ENCODE measurements around the gene PSTPIP2.

Gene PSTPIP2

DNA sequence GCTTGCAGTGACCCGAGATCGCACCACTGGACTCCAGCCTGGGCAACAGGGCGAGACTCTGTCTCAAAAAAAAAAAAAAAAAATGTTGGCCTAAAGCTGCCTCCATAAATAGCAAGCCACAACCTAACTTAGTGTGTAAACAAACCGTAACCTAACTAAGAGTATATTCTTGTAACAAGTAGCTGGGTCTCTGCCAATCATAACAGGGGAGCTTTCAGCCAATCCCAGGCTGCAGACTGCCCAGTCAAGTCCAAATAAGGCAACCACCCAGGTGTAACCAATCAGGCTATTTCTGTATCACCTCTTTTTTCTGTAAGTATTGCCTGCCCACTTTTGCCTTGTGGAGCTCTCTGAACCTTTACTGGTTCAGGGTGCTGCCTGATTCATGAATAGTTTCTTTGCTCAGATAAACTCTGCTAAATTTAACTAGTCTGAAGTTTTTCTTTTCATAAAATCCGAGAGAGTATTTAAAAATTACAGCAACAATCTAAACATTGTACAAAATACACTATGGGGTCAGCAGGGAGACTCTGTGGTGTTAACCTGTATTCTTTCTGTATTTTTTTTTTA, 4.5 kb downstream of the PSTPIP2 start:
- Histone ChIP-seq H3K9ac (ENCODE audit: low read depth, low read length) (no peak overlapping the region), H3K4me3 (ENCODE audit: low read depth, low read length) (no peak overlapping the region), H3K36me3 (ENCODE audit: control insufficient read depth, insufficient read depth, low read length) (no peaks in the 10 kb centered on the region), H3K9me3 (ENCODE audit: control insufficient read depth, insufficient read depth, low read length) (no peaks in the 10 kb centered on the region), H3K4me1 (ENCODE audit: control insufficient read depth, insufficient read depth, low read length) (no peaks in the 10 kb centered on the region), H3K27me3 (ENCODE audit: control insufficient read depth, insufficient read depth, low read length) (peaks cover 22% of the 10 kb centered on the region)

DNA sequence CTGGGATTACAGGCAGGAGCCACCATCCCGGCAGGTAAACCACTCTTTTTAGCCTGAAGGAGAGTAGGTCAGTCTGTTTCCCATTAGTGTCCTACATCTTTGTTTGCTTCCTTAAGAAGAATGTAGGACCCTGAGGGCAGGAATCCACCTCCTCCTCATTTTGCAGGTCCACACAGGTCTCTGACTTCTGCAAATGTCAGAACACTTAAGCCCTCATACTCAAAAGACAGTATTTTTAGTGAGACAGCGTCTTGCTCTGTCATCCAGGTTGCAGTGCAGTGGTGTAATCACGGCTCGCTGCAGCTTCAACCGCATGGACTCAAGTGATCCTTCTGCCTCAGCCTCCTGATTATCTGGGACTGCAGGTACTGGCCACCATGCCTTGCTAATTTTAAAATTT, 9.3 kb downstream of the PSTPIP2 start:
- H3K36me3 ChIP-seq (ENCODE audit: control insufficient read depth, insufficient read depth, low read length): no peaks in the 10 kb centered on the region
- no peak overlapping the region for H3K4me3 ChIP-seq (ENCODE audit: low read depth, low read length)
- H3K9ac ChIP-seq (ENCODE audit: low read depth, low read length): no peak overlapping the region
- H3K9me3 ChIP-seq (ENCODE audit: control insufficient read depth, insufficient read depth, low read length): no peaks in the 10 kb centered on the region
- H3K27me3 ChIP-seq (ENCODE audit: control insufficient read depth, insufficient read depth, low read length): no peaks in the 10 kb centered on the region
- no peaks in the 10 kb centered on the region for H3K4me1 ChIP-seq (ENCODE audit: control insufficient read depth, insufficient read depth, low read length)

DNA sequence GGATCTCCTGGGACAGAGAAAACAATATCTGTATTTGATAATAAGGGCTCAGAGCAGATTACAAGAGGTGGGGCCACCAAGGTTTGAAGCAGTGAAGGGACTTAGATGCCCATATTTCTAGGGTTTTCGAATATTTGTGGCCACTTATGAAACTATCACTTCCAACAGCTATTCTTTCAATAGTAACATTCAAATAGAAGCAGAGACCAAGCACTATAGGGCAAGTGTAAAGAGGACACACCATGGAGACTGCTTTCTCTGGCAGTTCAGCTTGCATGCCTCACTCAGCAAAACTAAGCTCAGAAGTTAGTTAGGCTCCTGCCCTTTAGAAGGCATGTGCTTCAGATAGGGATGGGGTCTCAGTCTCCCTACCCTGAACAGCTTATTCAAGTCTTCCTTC, 10.3 kb downstream of the PSTPIP2 start:
- Histone ChIP-seq H3K27me3 (ENCODE audit: control insufficient read depth, insufficient read depth, low read length) (no peaks in the 10 kb centered on the region), H3K36me3 (ENCODE audit: control insufficient read depth, insufficient read depth, low read length) (no peaks in the 10 kb centered on the region), H3K9me3 (ENCODE audit: control insufficient read depth, insufficient read depth, low read length) (no peaks in the 10 kb centered on the region), H3K9ac (ENCODE audit: low read depth, low read length) (no peak overlapping the region), H3K4me3 (ENCODE audit: low read depth, low read length) (no peak overlapping the region), H3K4me1 (ENCODE audit: control insufficient read depth, insufficient read depth, low read length) (no peaks in the 10 kb centered on the region)

DNA sequence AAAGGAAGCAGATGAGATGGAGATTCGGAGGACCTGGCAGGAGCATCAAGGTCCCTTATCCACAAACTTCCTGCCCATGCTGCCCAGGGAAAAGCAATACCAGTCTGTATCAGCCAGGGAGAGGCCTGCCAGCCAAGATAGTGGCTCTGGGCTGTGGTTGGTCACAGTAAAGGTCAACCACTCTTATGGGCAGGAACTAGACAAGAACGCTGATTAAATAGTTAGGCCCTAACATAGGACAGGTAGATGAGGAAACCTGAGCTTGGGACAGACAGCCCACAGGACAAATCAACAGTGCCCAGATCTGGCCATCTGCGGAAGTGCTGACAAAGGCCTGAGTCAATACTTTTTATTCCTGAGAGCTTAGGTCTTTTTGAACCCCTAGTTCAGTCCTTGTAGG, 10.7 kb downstream of the PSTPIP2 start:
- H3K4me1 ChIP-seq (ENCODE audit: control insufficient read depth, insufficient read depth, low read length): no peaks in the 10 kb centered on the region
- H3K36me3 ChIP-seq (ENCODE audit: control insufficient read depth, insufficient read depth, low read length): no peaks in the 10 kb centered on the region
- no peak overlapping the region for H3K4me3 ChIP-seq (ENCODE audit: low read depth, low read length)
- H3K9ac ChIP-seq (ENCODE audit: low read depth, low read length): no peak overlapping the region
- H3K27me3 ChIP-seq (ENCODE audit: control insufficient read depth, insufficient read depth, low read length): no peaks in the 10 kb centered on the region
- H3K9me3 ChIP-seq (ENCODE audit: control insufficient read depth, insufficient read depth, low read length): no peaks in the 10 kb centered on the region

DNA sequence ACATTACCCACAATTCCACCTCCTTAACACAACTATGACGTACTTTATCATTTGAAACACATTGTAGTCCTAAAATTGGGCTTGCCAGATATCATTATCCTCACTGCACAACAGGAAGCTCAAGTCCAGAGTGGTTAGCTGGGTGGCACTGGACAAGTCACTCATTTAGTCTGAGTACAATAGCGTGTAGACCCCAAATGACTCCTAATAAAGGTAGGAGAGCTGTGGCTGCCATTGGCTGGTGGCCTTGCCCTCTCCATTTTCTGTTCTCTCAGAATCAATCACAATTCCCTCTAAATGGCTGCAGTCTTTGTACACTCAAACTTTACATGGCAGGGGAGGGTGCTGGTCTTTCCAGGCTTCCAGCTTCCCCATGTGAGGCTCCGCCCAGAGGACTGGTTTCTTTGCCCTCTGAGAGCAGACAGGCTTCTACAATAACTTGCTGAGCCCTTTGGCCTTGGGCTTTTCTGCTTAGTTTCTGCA, 11.7 kb downstream of the PSTPIP2 start:
- Histone ChIP-seq H3K27me3 (ENCODE audit: control insufficient read depth, insufficient read depth, low read length) (no peaks in the 10 kb centered on the region), H3K9ac (ENCODE audit: low read depth, low read length) (no peak overlapping the region), H3K4me3 (ENCODE audit: low read depth, low read length) (no peak overlapping the region), H3K4me1 (ENCODE audit: control insufficient read depth, insufficient read depth, low read length) (no peaks in the 10 kb centered on the region), H3K9me3 (ENCODE audit: control insufficient read depth, insufficient read depth, low read length) (no peaks in the 10 kb centered on the region), H3K36me3 (ENCODE audit: control insufficient read depth, insufficient read depth, low read length) (no peaks in the 10 kb centered on the region)

DNA sequence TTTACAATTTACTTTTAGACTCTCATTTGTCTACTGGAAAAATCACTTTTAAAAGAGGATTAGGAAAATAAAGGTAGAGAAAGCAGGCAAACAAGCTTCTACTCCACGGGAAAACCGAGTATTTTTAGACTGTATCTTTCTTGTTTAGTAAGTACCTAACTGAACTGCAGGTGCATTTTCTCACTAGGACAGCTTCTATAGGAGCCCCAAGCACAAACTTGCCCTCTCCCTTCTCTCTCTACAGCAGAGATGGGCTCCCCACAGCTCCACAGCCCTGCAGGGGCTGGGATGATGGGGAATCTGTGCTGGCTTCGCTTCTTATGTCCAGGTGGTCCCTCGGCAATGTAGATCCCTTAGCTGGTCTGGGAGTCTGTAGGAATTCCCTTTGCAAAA, 16.2 kb downstream of the PSTPIP2 start:
- H3K4me1 ChIP-seq (ENCODE audit: control insufficient read depth, insufficient read depth, low read length): no peaks in the 10 kb centered on the region
- H3K9ac ChIP-seq (ENCODE audit: low read depth, low read length): no peak overlapping the region
- H3K9me3 ChIP-seq (ENCODE audit: control insufficient read depth, insufficient read depth, low read length): no peaks in the 10 kb centered on the region
- no peaks in the 10 kb centered on the region for H3K27me3 ChIP-seq (ENCODE audit: control insufficient read depth, insufficient read depth, low read length)
- H3K36me3 ChIP-seq (ENCODE audit: control insufficient read depth, insufficient read depth, low read length): no peaks in the 10 kb centered on the region
- H3K4me3 ChIP-seq (ENCODE audit: low read depth, low read length): no peak overlapping the region

DNA sequence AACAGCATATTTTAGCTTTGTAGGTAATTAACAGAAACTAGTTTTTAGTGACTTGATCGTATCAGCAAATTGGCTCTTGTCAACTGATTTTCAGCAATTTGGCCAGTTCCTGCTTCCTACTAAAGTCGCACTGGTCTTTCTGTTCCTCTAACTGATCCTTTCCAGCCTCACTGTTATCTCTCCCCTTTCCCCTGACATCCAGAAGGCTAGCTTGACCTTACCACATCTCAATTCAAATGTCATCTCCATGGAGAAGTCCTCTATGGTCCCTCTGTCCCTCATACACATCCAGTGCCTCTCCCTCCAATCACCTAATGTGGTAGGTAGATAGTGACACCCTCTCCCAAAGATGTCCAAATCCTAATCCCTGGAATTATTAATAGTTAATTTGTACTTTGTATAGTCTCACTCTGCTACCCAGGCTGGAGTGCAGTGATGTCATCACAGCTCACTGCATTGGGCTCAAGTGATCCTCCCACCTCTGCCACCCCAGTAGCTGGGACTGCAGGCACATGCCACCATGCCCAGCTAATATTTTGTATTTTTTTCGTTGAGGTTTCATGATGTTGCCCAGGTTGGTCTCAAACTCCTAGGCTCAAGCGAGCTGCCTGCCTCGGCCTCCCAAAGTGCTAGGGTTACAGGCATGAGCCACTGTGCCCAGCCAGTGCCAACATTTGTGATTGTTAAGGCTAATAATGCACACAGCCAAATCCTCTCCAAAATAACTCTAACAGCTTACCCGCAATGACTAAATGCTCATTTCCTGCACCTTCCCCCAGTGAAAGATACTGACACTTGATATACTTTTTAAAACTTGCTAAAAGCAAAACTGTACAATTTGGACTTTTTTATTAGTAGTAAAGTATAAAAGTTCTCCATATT, 16.9 kb downstream of the PSTPIP2 start:
- Histone ChIP-seq H3K9ac (ENCODE audit: low read depth, low read length) (no peak overlapping the region), H3K4me3 (ENCODE audit: low read depth, low read length) (no peak overlapping the region), H3K27me3 (ENCODE audit: control insufficient read depth, insufficient read depth, low read length) (no peaks in the 10 kb centered on the region), H3K4me1 (ENCODE audit: control insufficient read depth, insufficient read depth, low read length) (no peaks in the 10 kb centered on the region), H3K36me3 (ENCODE audit: control insufficient read depth, insufficient read depth, low read length) (no peaks in the 10 kb centered on the region), H3K9me3 (ENCODE audit: control insufficient read depth, insufficient read depth, low read length) (no peaks in the 10 kb centered on the region)

DNA sequence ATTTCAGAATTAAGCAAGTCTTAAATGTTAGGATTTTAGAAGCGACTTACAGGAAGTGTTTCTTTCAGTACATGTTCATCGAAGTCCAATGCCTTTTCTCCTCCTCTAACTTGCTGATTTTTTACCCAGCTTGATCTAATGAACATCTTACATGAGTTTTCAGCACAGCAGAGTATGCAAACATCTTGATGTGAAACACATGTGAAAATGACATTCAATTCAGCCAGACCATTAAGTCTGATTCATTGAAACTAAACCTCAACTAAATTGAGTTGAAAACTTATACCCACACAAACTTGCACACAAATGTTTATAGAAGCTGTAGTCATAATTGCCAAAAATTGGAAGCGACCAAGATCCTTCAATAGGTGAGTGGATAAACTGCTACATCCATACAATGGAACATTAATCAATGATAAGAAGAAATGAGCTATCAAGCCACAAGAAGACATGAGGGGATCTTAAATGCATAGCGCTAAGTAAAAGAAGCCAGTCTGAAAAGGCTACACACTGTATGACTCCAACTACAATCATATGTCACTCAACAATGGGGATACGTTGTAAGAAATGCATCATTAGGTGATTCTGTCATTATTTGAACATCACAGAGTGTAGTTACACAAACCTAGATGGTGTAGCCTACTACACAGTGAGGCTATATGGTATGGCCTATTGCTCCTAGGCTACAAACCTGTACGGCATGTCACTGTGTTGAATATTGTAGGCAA, 18.5 kb downstream of the PSTPIP2 start:
- Histone ChIP-seq H3K36me3 (ENCODE audit: control insufficient read depth, insufficient read depth, low read length) (no peaks in the 10 kb centered on the region), H3K4me3 (ENCODE audit: low read depth, low read length) (no peak overlapping the region), H3K27me3 (ENCODE audit: control insufficient read depth, insufficient read depth, low read length) (no peaks in the 10 kb centered on the region), H3K9me3 (ENCODE audit: control insufficient read depth, insufficient read depth, low read length) (no peaks in the 10 kb centered on the region), H3K4me1 (ENCODE audit: control insufficient read depth, insufficient read depth, low read length) (no peaks in the 10 kb centered on the region), H3K9ac (ENCODE audit: low read depth, low read length) (no peak overlapping the region)

DNA sequence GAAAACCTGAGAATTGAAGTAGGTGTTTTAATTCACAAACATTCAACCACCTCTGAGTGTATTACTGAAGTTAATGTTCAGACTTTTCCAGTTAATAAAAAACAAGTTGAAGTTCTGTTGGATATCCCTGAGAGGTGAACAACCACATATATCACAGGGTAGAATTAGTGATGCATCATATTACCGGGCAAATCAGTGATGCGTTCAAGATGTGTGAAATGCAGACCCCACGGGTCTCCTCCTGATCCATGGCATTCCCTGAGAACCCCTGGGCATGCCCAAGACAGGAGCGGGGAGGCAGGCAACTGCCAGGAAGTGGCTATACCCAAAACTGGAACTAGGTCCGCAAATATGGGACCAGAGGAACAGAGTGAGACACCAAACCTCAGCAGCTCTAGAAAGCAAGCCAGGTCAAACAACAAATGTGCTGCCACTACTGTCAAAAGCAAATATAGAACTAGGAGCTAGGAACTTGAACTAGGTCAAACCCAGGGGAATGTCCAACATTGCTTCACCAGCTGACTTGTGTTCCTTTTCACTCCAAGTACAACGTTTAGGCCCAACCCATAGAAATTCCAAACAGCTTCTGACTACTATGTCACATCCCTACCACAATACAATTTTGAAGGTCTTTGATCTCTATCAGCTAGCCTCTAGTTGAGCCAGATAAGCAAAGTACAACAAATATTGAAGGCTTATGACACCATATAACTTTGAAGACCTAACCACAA, 20.2 kb downstream of the PSTPIP2 start:
- Histone ChIP-seq H3K4me3 (ENCODE audit: low read depth, low read length) (no peak overlapping the region), H3K36me3 (ENCODE audit: control insufficient read depth, insufficient read depth, low read length) (no peaks in the 10 kb centered on the region), H3K9ac (ENCODE audit: low read depth, low read length) (no peak overlapping the region), H3K4me1 (ENCODE audit: control insufficient read depth, insufficient read depth, low read length) (no peaks in the 10 kb centered on the region), H3K27me3 (ENCODE audit: control insufficient read depth, insufficient read depth, low read length) (no peaks in the 10 kb centered on the region), H3K9me3 (ENCODE audit: control insufficient read depth, insufficient read depth, low read length) (no peaks in the 10 kb centered on the region)

DNA sequence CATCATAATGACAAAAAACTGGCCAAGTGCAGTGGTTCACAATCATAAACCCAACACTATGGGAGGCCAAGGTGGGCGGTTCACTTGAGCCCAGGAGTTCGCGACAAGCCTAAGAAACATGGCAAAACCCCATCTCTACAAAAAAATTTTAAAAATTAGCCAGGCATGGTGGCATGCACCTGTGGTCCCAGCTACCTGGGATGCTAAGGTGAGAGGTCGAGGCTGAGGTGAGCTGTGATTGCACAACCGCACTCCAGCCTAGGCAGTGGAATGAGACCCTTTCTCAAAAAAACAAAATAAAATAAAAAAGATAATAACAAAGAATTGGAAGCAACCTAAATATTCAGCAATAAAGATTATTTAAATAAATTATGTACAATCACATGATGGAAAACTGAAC, 21.8 kb downstream of the PSTPIP2 start:
- H3K27me3 ChIP-seq (ENCODE audit: control insufficient read depth, insufficient read depth, low read length): no peaks in the 10 kb centered on the region
- no peak overlapping the region for H3K9ac ChIP-seq (ENCODE audit: low read depth, low read length)
- H3K36me3 ChIP-seq (ENCODE audit: control insufficient read depth, insufficient read depth, low read length): no peaks in the 10 kb centered on the region
- H3K4me3 ChIP-seq (ENCODE audit: low read depth, low read length): no peak overlapping the region
- H3K4me1 ChIP-seq (ENCODE audit: control insufficient read depth, insufficient read depth, low read length): no peaks in the 10 kb centered on the region
- H3K9me3 ChIP-seq (ENCODE audit: control insufficient read depth, insufficient read depth, low read length): no peaks in the 10 kb centered on the region

DNA sequence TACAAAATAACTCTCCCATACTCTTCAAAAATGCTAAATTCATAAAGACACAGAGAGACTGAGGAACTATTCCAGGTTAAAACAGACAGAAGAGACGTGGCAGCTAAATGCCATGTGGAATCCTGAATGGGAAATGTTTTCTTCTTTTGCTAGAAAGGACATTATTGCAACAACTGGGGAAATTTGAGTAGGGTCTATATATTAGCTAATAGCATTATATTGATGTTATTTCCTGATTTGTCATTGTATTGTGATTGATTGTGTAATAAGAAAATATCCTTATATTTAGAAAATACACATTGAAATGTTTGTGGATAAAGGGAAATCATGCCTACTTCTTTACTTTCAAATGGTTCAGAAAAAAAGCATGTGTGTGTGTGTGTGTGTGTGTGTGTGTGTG, 23.4 kb downstream of the PSTPIP2 start:
- no peaks in the 10 kb centered on the region for H3K4me1 ChIP-seq (ENCODE audit: control insufficient read depth, insufficient read depth, low read length)
- no peak overlapping the region for H3K9ac ChIP-seq (ENCODE audit: low read depth, low read length)
- H3K27me3 ChIP-seq (ENCODE audit: control insufficient read depth, insufficient read depth, low read length): no peaks in the 10 kb centered on the region
- H3K4me3 ChIP-seq (ENCODE audit: low read depth, low read length): no peak overlapping the region
- no peaks in the 10 kb centered on the region for H3K36me3 ChIP-seq (ENCODE audit: control insufficient read depth, insufficient read depth, low read length)
- H3K9me3 ChIP-seq (ENCODE audit: control insufficient read depth, insufficient read depth, low read length): no peaks in the 10 kb centered on the region

Measured in iPS-15b (cell line).